ENCODE measurements around the gene DENND1B.
"Not testable (repeated sequence)": the region's sequence is repeated elsewhere in the genome, so short reads cannot be mapped to it uniquely, and the experiment has no call there.

The DENND1B gene

GRCh38 chr1:197782722-197783360, 7.6 kb upstream of the DENND1B start:
- no peak for DNase-seq

GRCh38 chr1:197781968-197782721, 6.9 kb upstream of the DENND1B start:
- DNase-seq: no peak

GRCh38 chr1:197779921-197780320, 4.6 kb upstream of the DENND1B start:
- DNase-seq: no peak

GRCh38 chr1:197778366-197778945, 3.2 kb upstream of the DENND1B start:
- DNase-seq: no peak

- peak in 1 of 2 donors; percentile 52 for DNase-seq
Observed at GRCh38 chr1:197776351-197777105, 1.2 kb upstream of the DENND1B start.

GRCh38 chr1:197774466-197775281, 606 bp downstream of the DENND1B start:
- peak; percentile 37 to 50 for DNase-seq

- no peak for DNase-seq
Observed at GRCh38 chr1:197773856-197774255, 1.4 kb downstream of the DENND1B start.

- DNase-seq: no peak
Observed at GRCh38 chr1:197771904-197772556, 3.2 kb downstream of the DENND1B start.

GRCh38 chr1:197771386-197771785, 3.9 kb downstream of the DENND1B start:
- DNase-seq: no peak

- no peak for DNase-seq
Observed at GRCh38 chr1:197770243-197770642, 5.0 kb downstream of the DENND1B start.

GRCh38 chr1:197769287-197769686, 6.0 kb downstream of the DENND1B start:
- no peak for DNase-seq

- peak in 1 of 2 donors; percentile 38 for DNase-seq
Observed at GRCh38 chr1:197768014-197768805, 7.1 kb downstream of the DENND1B start.

- no peak for DNase-seq
Observed at GRCh38 chr1:197763769-197764168, 11.5 kb downstream of the DENND1B start.

GRCh38 chr1:197763307-197763706, 12.0 kb downstream of the DENND1B start:
- no peak for DNase-seq

GRCh38 chr1:197761654-197762053, 13.6 kb downstream of the DENND1B start:
- DNase-seq: no peak

GRCh38 chr1:197755553-197755952, 19.7 kb downstream of the DENND1B start:
- not testable (repeated sequence) for DNase-seq

GRCh38 chr1:197752652-197753164, 22.6 kb downstream of the DENND1B start:
- DNase-seq: not testable (repeated sequence)

GRCh38 chr1:197750366-197750765, 24.9 kb downstream of the DENND1B start:
- no peak for DNase-seq

GRCh38 chr1:197745911-197746310, 29.4 kb downstream of the DENND1B start:
- DNase-seq: no peak

GRCh38 chr1:197744979-197745378, 30.3 kb downstream of the DENND1B start:
- DNase-seq: no peak

GRCh38 chr1:197743578-197743977, 31.7 kb downstream of the DENND1B start:
- DNase-seq: no peak

Data from CD4-positive, alpha-beta T cell treated with Interferon alpha-2 for 1 hour (primary cell).